Activated naive CD4-positive, alpha-beta T cell treated with anti-CD3 and anti-CD28 coated beads, Interleukin-2, amount 50 U/mL, for 24 hours (primary cell): ENCODE results near the gene FABP3.

Source experiments
- H3K27ac Mint-ChIP-seq: one replicate; pipeline ENCODE4 v1.8.0; 2021; ENCODE audit warnings: mild to moderate bottlenecking, mixed read lengths
- H3K27me3 Mint-ChIP-seq: one replicate; pipeline ENCODE4 v1.8.0; 2021; ENCODE audit warnings: mixed read lengths
- H3K36me3 Mint-ChIP-seq: one replicate; pipeline ENCODE4 v1.8.0; 2021; ENCODE audit warnings: mixed read lengths
- H3K4me1 Mint-ChIP-seq: one replicate; pipeline ENCODE4 v1.8.0; 2021; ENCODE audit warnings: mixed read lengths
- H3K4me3 Mint-ChIP-seq: one replicate; pipeline ENCODE4 v1.8.0; 2021; ENCODE audit warnings: mild to moderate bottlenecking, mixed read lengths
- H3K9me3 Mint-ChIP-seq: one replicate; pipeline ENCODE4 v1.8.0; 2021; ENCODE audit warnings: mixed read lengths

Gene FABP3

DNA sequence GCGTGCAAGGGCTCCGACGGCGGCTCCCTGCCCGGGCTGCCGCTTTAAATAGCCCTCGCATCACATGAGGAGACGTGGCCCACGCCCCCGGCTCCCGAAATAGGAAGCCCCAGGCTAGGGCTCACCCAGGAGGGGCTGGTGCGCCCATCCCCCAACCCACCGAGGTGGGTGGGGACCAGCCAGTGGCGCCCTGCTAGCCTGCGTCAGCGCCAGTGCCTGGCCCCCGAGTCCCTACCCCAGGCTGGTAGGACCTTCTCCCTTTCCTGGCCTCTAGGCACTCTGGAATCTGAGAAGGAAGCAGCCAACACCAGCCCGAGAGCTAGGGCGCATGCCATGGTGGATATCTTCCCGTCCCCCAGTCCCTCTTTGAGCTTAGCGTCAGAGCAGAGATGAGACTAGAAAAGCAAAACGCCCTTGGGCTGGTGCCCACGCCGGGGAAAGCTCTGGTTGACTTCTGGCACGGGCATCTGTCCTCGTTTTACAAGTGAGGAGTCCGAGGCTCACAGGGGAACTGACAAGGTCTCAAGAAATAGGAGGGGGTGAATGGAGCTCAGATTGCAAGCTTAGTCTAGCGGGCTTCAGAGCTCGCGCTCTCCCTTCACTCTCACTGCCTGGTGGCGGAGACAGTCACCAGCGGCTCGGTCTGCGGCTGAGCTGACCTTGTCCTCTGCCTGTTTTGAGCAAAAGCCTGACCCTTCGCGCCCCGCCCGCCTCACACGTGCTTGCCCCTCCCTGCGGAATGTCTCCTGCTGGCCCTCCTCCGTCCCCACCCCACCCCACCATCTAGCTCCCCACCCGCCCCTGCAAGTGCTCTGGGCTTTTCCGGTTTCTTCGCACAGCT, at the start of gene FABP3:
FABP3 (minus strand) TSS at position 21 of the 841 bp plus-strand sequence. CDS start 62 bp downstream, outside the sequence.
- Mint-ChIP-seq H3K27me3 (no peaks in the 10 kb centered on the region), H3K4me3 (peak within 1 kb of the TSS; percentile 81), H3K9me3 (no peaks in the 10 kb centered on the region), H3K36me3 (no peaks in the 10 kb centered on the region), H3K4me1 (peaks cover 15% of the 10 kb centered on the region), H3K27ac (peak within 1 kb of the TSS; percentile 3)

DNA sequence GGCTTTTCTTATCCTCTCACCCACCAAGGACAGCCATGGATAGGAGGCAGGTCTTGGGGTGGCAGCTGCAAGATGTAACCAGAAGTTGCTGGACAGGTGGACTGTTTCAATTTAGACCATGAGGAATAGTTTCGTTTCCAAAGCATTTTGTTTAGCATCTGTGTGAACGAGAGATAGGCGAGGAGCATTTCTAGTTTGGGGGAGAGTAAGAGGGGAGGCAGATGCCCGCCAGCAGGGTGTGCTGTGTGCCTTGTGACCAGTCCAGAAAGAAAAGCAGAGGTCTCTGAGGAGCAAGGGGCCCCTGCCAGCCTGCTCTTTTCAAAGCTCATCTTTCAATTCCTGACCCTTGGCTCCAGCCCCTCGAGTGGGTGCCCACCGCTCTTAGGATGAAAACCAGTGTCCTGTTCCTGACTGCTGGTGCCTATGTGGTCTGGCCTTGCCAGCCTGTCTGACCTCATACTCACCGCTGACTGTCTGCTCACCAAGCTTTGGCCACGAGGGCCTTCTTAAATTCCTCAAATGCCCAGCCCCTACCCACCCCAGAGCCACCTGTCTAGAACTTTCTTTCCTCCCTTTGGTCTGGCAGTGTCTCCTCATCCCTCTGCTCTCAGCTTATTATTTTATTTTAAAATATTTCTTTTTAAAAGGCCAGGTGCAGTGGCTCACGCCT, 48.6 kb upstream of the FABP3 start:
- no peaks in the 10 kb centered on the region for H3K9me3 Mint-ChIP-seq
- H3K27me3 Mint-ChIP-seq = peaks cover 23% of the 10 kb centered on the region
- H3K36me3 Mint-ChIP-seq = no peaks in the 10 kb centered on the region
- no peak overlapping the region for H3K27ac Mint-ChIP-seq
- H3K4me3 Mint-ChIP-seq = no peak overlapping the region
- H3K4me1 Mint-ChIP-seq = no peaks in the 10 kb centered on the region

DNA sequence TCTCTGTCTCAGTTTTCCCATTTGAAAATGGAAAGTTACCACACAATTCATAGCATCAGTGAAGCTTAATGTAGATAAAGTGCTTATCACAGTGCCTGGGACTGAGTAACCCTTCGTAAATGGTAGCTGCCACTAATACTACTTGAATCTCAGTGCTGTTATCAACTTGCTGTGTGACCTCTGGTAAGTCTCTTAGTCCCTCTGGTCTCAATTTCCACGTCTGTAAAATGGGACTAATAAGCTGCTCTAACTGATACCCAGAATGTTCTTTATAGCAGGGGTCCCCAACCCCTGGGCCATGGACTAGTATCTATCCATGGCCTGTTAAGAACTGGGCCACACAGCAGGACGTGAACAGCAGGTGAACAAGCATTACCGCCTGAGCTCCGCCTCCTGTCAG, 47.8 kb upstream of the FABP3 start:
- Mint-ChIP-seq H3K4me3 (no peak overlapping the region), H3K27ac (no peak overlapping the region), H3K9me3 (no peaks in the 10 kb centered on the region), H3K4me1 (no peaks in the 10 kb centered on the region), H3K27me3 (peaks cover 29% of the 10 kb centered on the region), H3K36me3 (no peaks in the 10 kb centered on the region)

DNA sequence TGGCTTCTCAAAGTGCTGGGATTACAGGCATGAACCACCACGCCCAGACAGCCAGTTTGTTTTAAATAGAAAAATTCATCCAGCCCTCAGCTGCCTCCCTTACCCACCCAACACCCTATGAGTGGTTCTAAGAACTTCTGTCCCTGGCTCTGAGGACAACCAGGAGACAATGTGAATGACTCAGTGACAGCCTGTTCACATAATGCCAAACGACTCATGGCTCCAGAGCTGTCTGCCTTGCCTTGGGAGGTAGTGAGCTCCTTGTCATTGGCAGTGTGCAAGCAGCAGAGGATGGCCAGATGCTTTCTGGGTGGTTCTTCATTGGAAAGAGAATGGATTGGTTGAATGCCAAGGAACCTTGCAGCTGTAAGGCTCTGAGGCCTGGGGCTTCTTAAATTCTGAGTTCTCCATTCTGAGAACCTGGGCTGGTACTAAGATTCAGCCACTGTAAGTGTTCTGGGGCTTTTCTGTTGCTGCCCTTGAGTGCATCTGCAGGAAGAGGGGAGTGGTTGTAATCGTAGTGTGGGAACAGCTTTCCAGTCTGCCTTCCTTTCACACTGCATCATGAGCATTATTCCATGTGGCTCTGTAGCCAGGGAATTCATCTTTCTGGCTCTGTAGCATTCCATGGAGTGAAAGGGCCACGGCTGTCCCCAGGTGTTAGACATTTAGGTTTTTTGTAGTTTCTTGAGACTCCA, 45.9 kb upstream of the FABP3 start:
- H3K27ac Mint-ChIP-seq = no peak overlapping the region
- peaks cover 39% of the 10 kb centered on the region for H3K27me3 Mint-ChIP-seq
- no peaks in the 10 kb centered on the region for H3K9me3 Mint-ChIP-seq
- no peaks in the 10 kb centered on the region for H3K36me3 Mint-ChIP-seq
- H3K4me1 Mint-ChIP-seq = peaks cover 1% of the 10 kb centered on the region
- no peak overlapping the region for H3K4me3 Mint-ChIP-seq

DNA sequence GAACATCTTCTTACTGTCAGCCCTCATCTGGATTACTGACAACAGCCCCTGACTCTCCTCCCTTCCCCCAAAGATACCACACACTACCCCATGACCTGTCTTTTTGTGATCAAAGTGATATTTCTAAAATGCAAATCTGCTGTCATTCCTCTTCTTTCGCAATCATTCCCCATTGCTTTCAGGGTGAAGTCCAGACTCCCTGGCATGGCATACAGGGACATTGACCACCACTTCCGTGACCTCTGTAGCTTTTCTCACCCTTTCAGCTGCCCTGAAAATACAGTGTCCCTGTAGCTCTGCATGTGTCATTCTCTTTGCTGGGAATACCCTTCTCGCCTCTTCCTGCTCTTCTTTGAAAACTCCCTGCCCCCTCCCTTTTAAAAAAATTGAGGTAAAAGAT, 44.3 kb upstream of the FABP3 start:
- H3K9me3 Mint-ChIP-seq = no peaks in the 10 kb centered on the region
- H3K4me1 Mint-ChIP-seq = peaks cover 8% of the 10 kb centered on the region
- peaks cover 35% of the 10 kb centered on the region for H3K27me3 Mint-ChIP-seq
- no peak overlapping the region for H3K4me3 Mint-ChIP-seq
- no peaks in the 10 kb centered on the region for H3K36me3 Mint-ChIP-seq
- H3K27ac Mint-ChIP-seq = no peak overlapping the region

DNA sequence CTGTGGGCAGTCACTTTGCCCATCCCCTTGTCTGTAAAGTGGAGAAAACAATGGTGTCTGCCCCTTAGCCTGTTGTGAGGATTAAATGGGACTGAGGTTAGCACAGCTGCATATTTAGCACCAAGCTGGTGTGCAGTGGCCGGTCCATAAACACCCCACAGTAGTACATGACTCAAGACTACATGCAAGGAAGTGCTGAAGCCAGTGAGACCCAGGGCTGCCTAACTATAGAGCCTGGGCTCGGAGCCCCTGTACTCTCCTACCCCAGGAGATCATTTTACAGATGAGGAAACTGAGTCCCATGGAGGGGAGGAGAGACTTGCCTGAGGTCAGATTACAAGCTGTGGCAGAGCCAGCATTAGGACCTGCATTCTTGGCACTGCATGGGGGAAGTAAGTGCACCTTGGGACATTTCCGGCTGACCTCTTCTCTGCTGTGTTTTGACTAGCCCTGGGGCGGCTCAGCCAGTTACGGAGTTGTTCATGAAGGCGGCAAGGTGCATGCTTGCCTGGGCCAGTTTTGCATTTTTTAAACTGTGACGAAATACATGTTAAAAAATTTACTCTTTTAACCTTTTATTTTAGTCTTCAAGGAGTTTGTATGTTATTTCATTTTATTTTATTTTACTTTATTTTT, 43.3 kb upstream of the FABP3 start:
- Mint-ChIP-seq H3K9me3 (no peaks in the 10 kb centered on the region), H3K27ac (no peak overlapping the region), H3K4me1 (peaks cover 9% of the 10 kb centered on the region), H3K36me3 (no peaks in the 10 kb centered on the region), H3K4me3 (no peak overlapping the region), H3K27me3 (peaks cover 39% of the 10 kb centered on the region)

DNA sequence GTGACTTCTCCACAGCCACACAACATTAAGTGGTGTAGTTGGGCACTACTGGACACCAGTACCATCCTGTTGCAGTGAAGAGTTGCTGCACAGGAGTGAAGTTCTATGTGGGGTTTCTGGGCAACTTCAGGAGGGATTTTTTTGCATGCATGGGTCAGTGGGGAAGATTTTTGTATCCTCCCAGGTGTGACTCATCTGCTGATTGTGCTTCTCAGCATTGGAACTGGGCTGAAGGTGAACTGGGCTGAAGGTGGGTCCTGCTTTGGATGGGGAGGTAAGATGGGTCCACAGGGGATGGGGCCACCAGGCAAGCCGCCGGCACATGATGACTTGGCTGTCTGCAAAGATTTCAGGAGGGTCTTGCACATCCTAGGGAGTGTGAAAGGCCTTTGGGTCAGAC, 42.8 kb upstream of the FABP3 start:
- no peak overlapping the region for H3K4me3 Mint-ChIP-seq
- peaks cover 42% of the 10 kb centered on the region for H3K27me3 Mint-ChIP-seq
- no peaks in the 10 kb centered on the region for H3K9me3 Mint-ChIP-seq
- no peaks in the 10 kb centered on the region for H3K36me3 Mint-ChIP-seq
- peaks cover 9% of the 10 kb centered on the region for H3K4me1 Mint-ChIP-seq
- H3K27ac Mint-ChIP-seq = no peak overlapping the region

DNA sequence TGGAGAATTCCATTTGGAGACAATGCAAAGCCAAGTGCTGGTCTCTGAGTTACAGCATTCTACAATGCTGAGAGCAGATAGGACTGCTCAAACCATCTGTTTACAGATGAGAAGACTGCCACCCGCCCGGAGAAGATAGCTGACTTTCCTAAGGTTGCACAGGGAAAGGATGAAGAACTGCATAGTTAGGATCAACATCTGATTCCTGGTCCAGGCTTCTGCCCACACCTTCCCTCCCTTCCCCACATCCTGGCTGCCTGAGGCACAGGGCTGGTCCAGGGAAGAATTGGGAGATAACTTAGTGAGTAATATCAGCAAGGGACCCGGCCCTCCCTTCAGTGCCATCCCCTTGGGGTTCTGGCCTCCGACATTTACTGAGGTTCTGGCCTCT, 42.1 kb upstream of the FABP3 start:
- Mint-ChIP-seq H3K4me1 (peaks cover 9% of the 10 kb centered on the region), H3K27ac (no peak overlapping the region), H3K4me3 (no peak overlapping the region), H3K27me3 (peaks cover 45% of the 10 kb centered on the region), H3K9me3 (no peaks in the 10 kb centered on the region), H3K36me3 (no peaks in the 10 kb centered on the region)

DNA sequence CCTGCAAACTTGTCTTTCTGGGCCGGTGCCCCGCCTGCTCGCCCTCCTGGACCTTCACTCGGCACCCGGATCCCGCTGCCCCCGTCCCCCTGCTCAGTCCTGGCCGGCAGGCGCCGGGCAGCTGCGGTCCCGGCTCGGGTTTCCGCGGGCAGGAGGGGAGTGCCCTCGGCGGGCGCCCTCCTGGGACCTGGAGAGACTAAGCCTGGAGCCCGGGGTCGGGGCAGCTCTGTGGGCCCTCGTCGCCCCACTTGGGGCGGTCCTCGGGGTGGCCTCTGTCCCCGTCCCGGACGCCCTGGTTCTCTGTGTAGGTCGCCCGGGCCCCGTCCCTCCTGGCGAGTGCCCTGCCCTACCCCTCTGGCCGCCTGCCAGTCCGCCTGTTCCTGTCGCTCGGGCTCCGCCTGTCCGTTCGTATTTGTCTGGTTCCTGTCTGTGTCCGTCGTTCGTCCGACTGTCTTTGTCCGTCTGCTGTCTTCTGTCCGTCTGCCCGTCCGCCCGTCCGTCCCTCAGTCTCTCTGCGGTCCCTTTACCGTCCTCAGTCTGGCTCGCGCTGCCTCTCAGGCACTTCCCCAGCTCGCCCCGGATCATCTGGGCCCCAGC, 40.6 kb upstream of the FABP3 start:
- Mint-ChIP-seq H3K4me3 (peak overlapping the region; percentile 83), H3K27me3 (peaks cover 49% of the 10 kb centered on the region), H3K9me3 (no peaks in the 10 kb centered on the region), H3K36me3 (no peaks in the 10 kb centered on the region), H3K27ac (no peak overlapping the region), H3K4me1 (peaks cover 9% of the 10 kb centered on the region)

DNA sequence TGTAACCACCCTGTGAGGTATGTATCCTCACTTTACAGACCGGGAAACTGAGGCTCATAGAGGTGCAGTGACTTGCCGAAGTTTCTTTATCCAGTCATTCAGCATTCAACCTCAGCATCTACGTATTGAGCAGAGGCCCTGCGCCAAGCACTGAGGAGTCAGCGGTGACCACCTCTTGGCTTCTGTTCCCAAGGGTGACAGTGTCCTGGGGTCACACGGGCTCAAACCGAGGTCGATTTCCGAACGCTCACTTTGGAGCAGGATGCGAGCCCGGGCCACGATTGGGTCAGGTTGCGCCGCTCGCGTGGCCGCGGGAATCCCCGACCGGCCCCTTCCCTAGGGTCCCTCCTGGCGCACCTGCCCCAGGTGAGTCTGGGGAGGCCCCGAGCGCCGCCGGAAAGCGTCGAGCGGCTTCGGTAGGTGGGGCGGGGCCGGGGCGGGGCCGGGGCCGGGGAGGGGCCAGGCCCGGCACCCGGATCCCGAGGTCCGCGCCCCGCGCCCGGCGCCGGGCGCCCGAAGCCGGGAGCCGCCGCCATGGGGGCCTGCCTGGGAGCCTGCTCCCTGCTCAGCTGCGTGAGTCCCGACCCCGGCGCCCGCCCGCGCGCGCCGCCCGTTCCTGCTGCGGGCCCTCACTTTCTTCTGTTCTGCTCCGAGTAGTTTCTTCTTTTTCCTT, 40.0 kb upstream of the FABP3 start, which contains the start of gene SERINC2:
SERINC2 (plus strand) TSS at position 482 of the 673 bp plus-strand sequence; CDS start at position 535, 53 bp downstream.
- no peaks in the 10 kb centered on the region for H3K9me3 Mint-ChIP-seq
- peaks cover 49% of the 10 kb centered on the region for H3K27me3 Mint-ChIP-seq
- H3K4me3 Mint-ChIP-seq = peak within 1 kb of the TSS; percentile 83
- H3K4me1 Mint-ChIP-seq = peaks cover 9% of the 10 kb centered on the region
- no peaks in the 10 kb centered on the region for H3K36me3 Mint-ChIP-seq
- no peak within 1 kb of the TSS for H3K27ac Mint-ChIP-seq

DNA sequence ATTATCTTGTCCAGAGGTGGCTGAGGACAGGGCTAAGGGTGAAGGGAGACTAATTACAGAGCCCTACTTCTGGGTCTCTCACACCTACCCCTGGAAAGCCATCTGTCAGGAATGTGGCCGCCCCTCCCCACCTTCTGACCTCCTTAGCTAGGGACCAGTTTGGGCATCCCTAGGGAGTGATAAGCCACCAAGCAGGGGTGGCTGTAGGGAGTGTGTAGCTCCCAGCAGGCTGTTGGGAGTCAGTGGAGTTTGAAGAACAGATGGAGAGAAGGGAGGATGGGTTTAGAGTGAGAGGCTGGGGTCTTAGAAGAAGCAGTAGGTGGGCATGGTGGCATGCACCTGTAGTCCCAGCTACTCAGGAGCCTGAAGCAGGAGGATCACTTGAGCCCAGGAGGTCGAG, 39.3 kb upstream of the FABP3 start:
- H3K4me1 Mint-ChIP-seq = peaks cover 9% of the 10 kb centered on the region
- peak overlapping the region; percentile 77 for H3K4me3 Mint-ChIP-seq
- H3K27me3 Mint-ChIP-seq = peaks cover 45% of the 10 kb centered on the region
- H3K27ac Mint-ChIP-seq = no peak overlapping the region
- H3K36me3 Mint-ChIP-seq = no peaks in the 10 kb centered on the region
- no peaks in the 10 kb centered on the region for H3K9me3 Mint-ChIP-seq

DNA sequence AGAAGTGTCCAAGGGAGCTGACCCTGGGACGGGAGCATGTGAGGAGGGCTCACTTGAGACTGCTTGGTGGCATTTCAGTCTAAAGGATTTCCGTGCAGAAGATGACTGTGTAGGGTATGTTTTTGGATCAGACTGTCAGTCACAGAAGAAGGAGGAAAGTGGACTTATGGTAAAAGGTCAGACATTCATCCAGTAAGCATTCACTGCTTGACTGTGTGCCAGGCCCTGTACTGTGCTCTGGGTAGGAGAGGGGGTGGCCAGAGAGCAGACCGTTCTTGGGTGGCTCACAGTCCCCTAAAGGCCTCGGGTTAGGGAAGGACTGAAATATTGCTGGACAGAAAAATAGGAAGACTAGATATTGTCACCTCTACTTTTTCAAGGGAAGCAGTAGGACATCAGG, 38.0 kb upstream of the FABP3 start:
- Mint-ChIP-seq H3K4me1 (peaks cover 9% of the 10 kb centered on the region), H3K36me3 (no peaks in the 10 kb centered on the region), H3K9me3 (no peaks in the 10 kb centered on the region), H3K4me3 (no peak overlapping the region), H3K27ac (no peak overlapping the region), H3K27me3 (peaks cover 37% of the 10 kb centered on the region)

DNA sequence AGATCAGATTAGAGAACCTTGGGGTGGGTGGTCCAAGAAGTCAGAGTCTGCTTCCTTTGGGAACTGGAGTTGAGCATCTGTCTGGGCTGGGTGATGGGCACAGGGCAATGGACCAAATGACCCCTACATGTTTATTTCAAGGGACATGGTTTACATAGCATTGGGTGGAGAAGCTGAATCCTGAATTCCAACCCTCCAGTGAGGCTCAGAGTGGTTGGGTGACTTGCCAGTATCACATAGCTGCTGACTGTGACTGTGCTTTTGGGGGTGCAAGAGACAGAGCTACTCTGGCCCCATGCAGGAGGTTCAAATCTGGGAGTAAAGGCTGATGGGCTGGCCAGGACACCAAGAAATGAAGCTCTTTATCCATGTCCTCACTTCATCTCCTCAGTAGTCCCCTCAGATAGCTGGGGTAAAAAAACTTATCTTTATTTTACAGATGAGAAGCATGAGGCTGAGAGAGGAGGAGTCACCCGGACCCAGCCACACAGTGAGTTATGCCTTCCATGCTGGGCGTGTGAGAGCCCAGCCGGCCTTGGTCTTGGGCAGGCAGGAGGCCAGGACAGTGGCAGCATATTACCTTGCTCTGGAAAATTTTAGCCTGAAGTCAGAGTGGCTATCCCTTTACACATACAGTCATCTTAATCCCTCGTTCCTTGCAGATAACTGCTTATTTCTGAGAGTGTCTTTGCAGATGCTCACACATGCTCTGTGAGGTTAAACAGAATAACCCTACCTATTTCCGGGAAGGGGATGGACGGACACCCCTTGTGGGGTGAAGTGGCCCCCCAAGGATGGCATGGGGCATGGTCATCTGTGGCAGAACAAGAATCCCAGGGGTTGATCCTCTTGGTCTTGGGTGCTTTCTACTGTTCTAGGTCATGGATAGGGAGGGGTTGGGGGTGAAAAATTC, 37.3 kb upstream of the FABP3 start:
- Mint-ChIP-seq H3K27me3 (peaks cover 31% of the 10 kb centered on the region), H3K36me3 (no peaks in the 10 kb centered on the region), H3K4me3 (no peak overlapping the region), H3K4me1 (peaks cover 9% of the 10 kb centered on the region), H3K27ac (no peak overlapping the region), H3K9me3 (no peaks in the 10 kb centered on the region)

DNA sequence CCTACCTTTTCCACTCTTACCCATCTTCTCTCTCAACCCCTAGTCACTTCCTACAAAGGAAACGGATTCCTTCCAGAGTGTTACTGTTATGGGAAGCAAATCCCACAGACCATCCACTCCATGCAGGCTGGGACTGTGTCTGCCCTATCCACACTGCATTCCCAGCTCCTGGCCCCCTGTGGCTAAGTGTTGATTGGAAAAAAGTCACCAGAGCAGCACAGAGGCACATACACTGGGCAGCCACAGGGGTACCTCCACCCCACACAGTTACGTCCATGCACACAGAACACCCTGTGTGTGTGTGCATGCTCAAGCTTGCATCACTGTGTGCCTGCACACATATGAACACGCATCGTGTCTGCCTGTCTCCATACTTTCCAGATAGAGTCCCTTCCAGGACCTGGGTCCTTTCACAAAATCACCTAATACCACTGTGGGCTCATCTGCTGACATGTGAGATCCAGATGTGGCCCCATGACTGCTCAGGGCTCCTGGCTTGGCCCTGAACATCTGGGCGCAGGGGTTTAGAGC, 36.0 kb upstream of the FABP3 start:
- Mint-ChIP-seq H3K36me3 (no peaks in the 10 kb centered on the region), H3K27me3 (peaks cover 26% of the 10 kb centered on the region), H3K27ac (no peak overlapping the region), H3K4me3 (no peak overlapping the region), H3K9me3 (no peaks in the 10 kb centered on the region), H3K4me1 (peaks cover 8% of the 10 kb centered on the region)
